ENCODE data around the gene PRDM16.

PRDM16 gene

GRCh38 chr1:3188150-3188971, 119.4 kb downstream of the PRDM16 start:
- no peak overlapping the region for H3K4me3 ChIP-seq (ENCODE audit: low read depth, low read length)
- DNase-seq (ENCODE audit: low read depth), result no peak

GRCh38 chr1:3190256-3191041, 121.4 kb downstream of the PRDM16 start:
- DNase-seq (ENCODE audit: low read depth), result no peak
- no peak for TF ChIP-seq CTCF (conservative IDR thresholded peaks at IDR 0.05; ENCODE audit: low read depth, low read length)
- no peak overlapping the region for H3K4me3 ChIP-seq (ENCODE audit: low read depth, low read length)

More at GRCh38 chr1:3188150-3188971, 119.4 kb downstream of the PRDM16 start:
- TF ChIP-seq CTCF (conservative IDR thresholded peaks at IDR 0.05; ENCODE audit: low read depth, low read length), result no peak

GRCh38 chr1:3192361-3192760, 123.4 kb downstream of the PRDM16 start:
- no peak for TF ChIP-seq CTCF (conservative IDR thresholded peaks at IDR 0.05; ENCODE audit: low read depth, low read length)
- no peak for DNase-seq (ENCODE audit: low read depth)
- H3K4me3 ChIP-seq (ENCODE audit: low read depth, low read length), result no peak overlapping the region

GRCh38 chr1:3192825-3193224, 123.8 kb downstream of the PRDM16 start:
- no peak overlapping the region for H3K4me3 ChIP-seq (ENCODE audit: low read depth, low read length)
- DNase-seq (ENCODE audit: low read depth), result no peak
- TF ChIP-seq CTCF (conservative IDR thresholded peaks at IDR 0.05; ENCODE audit: low read depth, low read length), result no peak

GRCh38 chr1:3193811-3194210, 124.8 kb downstream of the PRDM16 start:
- no peak for TF ChIP-seq CTCF (conservative IDR thresholded peaks at IDR 0.05; ENCODE audit: low read depth, low read length)
- no peak for DNase-seq (ENCODE audit: low read depth)
- H3K4me3 ChIP-seq (ENCODE audit: low read depth, low read length), result no peak overlapping the region

GRCh38 chr1:3194760-3195479, 125.9 kb downstream of the PRDM16 start:
- TF ChIP-seq CTCF (conservative IDR thresholded peaks at IDR 0.05; ENCODE audit: low read depth, low read length), result no peak
- no peak for DNase-seq (ENCODE audit: low read depth)
- H3K4me3 ChIP-seq (ENCODE audit: low read depth, low read length), result no peak overlapping the region

All from choroid plexus epithelial cell (primary cell).